ENCODE measurements around the gene MAP3K14.
"Not testable (repeated sequence)": the region's sequence is repeated elsewhere in the genome, so short reads cannot be mapped to it uniquely, and the experiment has no call there.

Gene MAP3K14

DNA sequence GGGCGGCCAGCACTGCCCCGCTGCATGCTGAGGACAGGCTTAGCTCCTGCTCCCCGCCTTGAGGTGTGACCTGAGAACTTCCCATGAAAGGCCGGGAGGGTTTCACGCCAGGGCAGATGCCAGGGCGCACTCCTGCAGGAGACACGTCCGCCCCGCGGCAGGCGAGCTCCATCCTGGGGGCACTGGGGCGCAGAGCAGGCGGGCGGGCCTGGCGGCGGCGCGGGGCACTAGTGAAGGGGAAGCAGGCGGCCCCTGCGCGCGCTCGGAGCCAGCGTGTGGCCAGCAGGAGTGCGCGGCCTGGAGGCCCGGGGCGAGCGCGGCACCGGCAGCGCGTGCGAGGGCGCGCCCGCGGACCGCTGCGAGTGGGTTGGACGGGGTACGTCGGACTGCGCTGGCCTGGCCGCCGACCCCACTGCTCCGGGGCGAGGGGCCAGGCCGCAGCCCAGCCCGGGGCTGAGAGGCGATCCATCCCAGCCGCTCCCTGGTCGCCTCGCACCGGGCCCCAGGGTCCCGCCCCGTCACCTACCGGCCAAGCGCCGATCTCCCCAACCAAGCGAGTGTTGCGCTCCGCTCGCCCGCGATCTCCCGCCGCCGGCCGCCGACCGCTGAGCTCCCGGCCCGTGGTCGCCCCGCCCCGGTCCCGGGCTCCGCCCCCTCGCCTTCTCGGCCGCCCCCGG lies at the start of gene MAP3K14:
TSS of gene MAP3K14 (minus strand) at position 587 of the 677 bp plus-strand sequence. CDS start 26,275 bp downstream, outside the sequence.
- DNase-seq, result peak; percentile 64
- in situ Hi-C loops (cut with HindIII; ENCODE audit: low pct_ligation_motif_present, low pct_unique_long_range_greater_than_20kb, low sequenced_read_pairs), result no loop called here

DNA sequence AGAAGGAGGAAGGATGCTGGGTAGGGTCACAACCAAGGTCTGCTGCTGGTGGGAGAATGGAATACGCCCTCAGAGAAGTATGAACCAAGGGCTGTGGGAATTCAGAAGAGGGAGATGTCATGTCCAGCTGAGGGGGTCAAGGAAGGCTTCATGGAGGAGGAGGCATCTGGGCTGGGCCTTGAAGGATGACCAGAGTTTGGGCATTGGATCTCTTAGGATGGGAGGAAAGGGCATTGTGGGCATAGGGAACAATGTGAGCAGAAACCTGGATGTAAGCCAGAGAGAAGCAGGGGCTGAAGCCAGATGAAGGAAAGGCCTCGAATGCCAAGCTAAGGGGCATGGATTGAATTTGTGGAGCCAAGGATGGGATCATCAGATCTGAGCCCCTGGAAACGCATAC lies 49.2 kb upstream of the MAP3K14 start:
- in situ Hi-C loops (cut with HindIII; ENCODE audit: low pct_ligation_motif_present, low pct_unique_long_range_greater_than_20kb, low sequenced_read_pairs), result no loop called here
- DNase-seq, result no peak

DNA sequence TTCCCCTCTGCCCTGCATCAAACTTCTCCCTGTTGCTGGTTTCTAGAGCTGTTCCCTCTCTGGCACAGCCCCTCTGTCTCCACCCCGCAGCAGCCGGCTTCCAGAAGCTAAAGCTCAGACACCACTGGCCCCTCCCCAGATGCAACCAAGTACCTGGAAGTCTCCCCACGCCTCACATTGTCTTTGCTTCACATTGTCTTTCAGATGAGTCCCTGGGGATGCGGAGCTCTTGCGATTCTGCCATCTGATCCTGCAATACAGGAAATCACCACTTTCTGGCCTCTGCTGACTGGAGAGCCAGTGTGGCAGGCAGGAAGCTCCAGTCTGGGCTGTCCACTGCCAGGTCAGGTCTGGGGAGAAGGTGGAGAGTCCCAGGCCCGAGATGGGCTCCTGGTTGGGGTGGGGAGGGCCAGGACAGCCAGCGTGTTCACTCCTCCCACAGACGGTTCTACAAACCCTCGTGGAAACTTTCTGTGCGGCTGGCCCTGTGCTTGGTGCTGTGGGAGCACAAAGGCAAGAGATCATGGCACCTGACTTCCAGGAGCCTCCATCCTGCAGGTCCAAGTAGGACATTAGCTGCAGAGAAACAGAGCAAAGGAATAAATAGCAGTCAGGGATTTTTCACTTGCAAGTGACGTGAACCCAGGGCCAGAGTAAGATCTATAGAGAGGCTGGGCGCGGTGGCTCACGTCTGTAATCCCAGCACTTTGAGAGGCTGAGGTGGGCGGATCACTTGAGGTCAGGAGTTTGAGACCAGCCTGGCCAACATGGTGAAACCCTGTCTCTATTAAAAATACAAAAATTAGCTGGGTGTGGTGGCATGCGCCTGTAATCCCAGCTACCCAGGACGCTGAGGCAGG lies 47.9 kb upstream of the MAP3K14 start:
- peak; percentile 15 for DNase-seq
- in situ Hi-C loops (cut with HindIII; ENCODE audit: low pct_ligation_motif_present, low pct_unique_long_range_greater_than_20kb, low sequenced_read_pairs), result no loop called here

DNA sequence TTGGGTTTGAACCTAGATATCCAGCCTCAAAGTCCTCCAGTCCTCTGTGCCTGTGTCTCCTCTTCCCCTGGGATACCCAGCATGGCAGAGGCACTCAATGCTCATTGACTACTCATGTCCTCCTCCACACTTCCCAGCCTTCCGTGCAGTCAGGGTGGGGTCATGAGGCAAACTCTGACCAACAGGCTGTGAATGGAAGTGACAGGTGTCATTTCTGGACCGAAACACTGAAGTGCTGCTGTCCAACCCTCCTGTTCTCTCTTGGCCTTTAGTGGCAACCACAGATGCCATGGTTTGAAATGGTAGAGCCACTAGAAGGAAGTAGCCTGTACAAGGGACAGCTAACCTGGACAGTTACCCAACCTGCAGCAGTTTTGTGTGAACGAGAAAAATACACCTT lies 46.7 kb upstream of the MAP3K14 start:
- in situ Hi-C loops (cut with HindIII; ENCODE audit: low pct_ligation_motif_present, low pct_unique_long_range_greater_than_20kb, low sequenced_read_pairs), result no loop called here
- no peak for DNase-seq

DNA sequence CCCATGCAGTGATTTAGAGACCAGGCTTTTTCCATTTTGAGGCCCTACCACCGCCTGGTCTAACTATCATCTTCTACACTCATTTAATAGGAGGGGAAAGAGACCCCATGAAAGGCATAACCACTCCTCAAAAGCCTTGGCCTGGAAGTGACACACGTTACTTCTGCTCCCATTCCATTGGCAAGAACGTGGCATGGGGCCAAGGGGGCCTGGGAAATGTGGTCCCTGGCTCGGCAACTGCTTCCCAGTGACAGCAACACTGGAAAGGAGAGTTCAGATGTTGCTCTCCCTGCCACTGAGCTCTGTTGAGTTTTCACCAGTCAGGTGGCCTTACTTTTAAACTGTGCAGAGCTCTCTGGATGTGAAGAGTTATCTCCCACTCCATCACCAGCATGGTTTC lies 45.2 kb upstream of the MAP3K14 start:
- in situ Hi-C loops (cut with HindIII; ENCODE audit: low pct_ligation_motif_present, low pct_unique_long_range_greater_than_20kb, low sequenced_read_pairs), result no loop called here
- no peak for DNase-seq

DNA sequence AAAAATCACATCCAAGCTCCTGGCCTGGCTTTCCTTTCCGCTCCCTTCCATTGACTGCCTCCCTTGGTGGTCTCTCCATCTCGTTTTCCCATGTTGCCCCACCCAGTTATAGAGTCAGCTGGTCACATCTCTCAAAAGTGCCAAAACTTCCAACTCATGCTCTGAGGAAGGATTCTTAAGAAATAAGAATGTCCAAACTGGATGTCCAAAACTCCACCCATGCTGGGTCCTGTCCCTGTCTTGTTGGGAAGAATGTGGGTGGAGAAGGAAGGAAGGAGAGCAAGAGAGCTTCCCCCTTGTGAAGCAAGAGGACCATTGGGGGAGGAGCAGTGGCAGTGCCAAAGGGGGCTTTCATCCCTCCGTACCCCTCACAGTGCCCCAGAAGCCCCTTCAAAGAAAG lies 44.6 kb upstream of the MAP3K14 start:
- no peak for DNase-seq
- in situ Hi-C loops (cut with HindIII; ENCODE audit: low pct_ligation_motif_present, low pct_unique_long_range_greater_than_20kb, low sequenced_read_pairs), result no loop called here

DNA sequence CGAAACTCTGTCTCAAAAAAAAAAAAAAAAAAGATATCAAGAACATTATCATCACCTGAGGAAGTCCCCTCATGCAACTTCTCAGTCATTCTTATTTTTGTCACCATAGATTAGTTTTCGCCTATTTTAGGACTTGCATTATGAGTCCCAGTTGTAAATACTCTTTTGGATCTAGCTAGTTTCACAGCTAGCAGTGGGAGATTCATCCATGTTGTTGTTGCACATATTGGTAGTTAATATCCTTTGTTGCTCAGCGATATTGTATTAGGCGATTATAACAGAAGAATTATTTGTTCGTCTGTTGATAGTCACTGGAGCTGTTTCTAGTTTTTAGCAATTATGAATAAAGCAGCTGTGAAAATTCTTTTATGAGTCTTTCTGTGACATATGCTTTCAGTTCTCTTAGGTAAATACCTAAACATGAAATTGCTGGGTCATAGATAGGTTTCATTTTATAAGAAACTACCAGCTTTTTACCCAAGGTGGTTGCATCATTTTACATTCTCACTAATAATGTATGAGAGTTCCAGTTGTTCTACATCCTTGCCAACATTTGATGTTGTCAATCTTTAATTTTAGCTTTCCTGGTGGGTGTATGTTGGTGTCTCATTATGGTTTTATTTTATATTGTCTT lies 40.7 kb upstream of the MAP3K14 start:
- in situ Hi-C loops (cut with HindIII; ENCODE audit: low pct_ligation_motif_present, low pct_unique_long_range_greater_than_20kb, low sequenced_read_pairs), result no loop called here
- no peak for DNase-seq

DNA sequence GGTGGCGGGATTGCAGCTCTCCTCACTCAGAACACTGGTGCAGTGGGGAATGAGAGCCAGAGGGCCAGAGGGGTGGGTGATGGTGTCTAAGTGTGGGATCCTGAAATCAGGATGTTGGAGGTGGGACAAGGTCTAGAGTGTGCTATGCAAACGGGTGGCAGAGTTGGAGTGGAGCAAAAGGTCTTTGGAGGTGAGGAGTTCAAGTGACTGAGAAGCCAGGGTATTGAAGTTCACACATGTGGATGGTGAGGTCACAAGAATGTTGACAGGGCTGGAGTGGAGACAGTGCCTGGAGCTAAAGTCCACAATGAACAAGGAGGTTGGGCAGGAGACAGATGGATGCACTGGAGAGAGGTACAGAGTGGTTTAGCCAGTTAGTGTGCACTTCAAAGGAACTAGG lies 38.3 kb upstream of the MAP3K14 start:
- DNase-seq, result no peak

DNA sequence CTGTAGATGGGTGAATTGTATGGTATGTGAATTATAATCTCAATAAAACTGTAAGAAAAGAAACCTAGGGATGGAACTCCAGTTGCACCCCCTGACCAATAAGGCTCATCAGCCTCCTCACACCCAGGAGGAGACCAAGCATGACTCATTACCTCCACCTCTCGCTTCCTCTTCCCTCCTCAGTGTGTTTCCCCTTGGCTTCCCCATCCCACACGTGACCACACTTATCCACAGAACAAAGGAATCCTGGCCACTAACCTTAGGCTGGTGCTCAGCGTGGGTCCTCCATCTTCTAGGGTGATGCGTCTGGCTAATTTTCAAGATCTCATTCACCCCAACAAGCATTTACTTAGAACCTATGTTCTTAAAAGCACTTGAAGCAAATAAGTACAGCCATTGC lies 36.2 kb upstream of the MAP3K14 start:
- DNase-seq, result no peak
- in situ Hi-C loops (cut with HindIII; ENCODE audit: low pct_ligation_motif_present, low pct_unique_long_range_greater_than_20kb, low sequenced_read_pairs), result no loop called here

More for the DNA sequence above, 38.3 kb upstream of the MAP3K14 start:
- in situ Hi-C loops (cut with HindIII; ENCODE audit: low pct_ligation_motif_present, low pct_unique_long_range_greater_than_20kb, low sequenced_read_pairs), result no loop called here

DNA sequence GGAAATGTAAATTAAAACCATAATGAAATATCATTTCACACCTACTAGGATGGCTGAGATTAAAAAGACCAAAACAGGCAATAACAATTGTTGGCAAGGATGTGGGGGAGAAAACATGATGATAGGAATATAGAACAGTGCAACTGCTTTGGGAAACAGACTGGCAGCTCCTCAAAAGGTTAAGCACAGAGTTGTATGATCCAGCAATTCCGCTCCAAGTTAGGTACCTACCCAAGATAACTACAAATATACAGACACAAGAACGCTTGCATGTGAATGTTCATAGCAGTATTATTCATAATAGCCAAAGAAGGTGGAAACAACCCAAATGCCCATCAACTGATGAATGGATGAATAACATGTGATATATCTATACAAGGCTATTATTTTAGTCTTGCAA lies 35.0 kb upstream of the MAP3K14 start:
- DNase-seq, result peak; percentile 18
- in situ Hi-C loops (cut with HindIII; ENCODE audit: low pct_ligation_motif_present, low pct_unique_long_range_greater_than_20kb, low sequenced_read_pairs), result no loop called here

DNA sequence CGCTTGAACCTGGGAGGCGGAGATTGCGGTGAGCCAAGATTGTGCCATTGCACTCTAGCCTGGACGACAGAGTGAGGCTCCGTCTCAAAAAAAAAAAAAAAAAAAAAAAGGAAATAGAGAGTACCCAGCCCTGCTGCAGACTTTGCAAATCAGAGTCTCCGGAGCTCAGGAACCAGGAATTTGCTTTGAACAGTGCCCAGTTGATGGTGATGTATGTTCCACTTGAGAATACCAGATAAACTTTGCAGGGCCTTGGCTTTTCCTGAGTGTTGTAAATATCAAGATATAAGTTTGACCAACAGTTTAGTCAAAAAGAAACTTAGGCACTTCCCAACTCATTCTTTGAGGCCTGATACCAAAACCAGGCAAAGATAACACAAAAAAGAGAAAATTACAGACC lies 30.6 kb upstream of the MAP3K14 start:
- no peak for DNase-seq
- in situ Hi-C loops (cut with HindIII; ENCODE audit: low pct_ligation_motif_present, low pct_unique_long_range_greater_than_20kb, low sequenced_read_pairs), result no loop called here

DNA sequence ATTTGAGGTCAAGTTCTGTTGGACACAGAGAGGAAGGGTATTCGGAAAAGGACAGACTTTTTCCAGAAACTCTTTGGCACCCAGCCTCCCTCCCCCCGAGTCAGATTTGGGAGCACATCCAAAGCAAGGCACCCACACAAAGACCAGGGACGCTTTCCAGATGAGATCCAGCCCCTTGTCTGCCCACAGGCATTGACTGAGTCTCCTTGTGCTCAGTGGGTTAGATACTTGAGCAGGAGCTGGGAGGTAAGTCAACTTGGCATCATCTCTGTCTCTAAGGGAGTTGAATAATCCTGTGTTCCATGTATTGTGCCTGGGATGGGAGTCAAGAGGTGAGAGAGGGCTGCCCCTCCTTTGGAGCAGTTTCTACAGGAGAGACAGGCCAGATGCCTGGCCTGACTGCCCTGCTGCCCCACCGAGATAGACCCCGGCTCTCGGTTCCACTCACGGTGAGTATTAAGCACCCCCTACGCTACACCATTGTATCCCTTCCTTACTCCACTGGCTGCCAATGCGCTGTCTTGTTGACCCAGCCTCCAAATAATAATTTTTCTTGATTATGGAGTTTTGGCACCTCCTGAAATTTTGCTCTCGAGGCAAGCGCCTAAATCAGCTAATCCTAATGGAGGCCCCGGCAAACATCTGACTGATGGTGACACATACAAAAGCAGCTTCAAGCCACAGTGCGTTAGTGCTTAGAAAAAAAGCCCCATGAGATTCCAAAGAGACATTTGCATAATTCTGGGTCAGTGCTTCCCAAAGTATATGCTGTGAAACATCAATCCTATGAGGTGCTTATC lies 29.6 kb upstream of the MAP3K14 start:
- DNase-seq, result no peak
- in situ Hi-C loops (cut with HindIII; ENCODE audit: low pct_ligation_motif_present, low pct_unique_long_range_greater_than_20kb, low sequenced_read_pairs), result no loop called here

DNA sequence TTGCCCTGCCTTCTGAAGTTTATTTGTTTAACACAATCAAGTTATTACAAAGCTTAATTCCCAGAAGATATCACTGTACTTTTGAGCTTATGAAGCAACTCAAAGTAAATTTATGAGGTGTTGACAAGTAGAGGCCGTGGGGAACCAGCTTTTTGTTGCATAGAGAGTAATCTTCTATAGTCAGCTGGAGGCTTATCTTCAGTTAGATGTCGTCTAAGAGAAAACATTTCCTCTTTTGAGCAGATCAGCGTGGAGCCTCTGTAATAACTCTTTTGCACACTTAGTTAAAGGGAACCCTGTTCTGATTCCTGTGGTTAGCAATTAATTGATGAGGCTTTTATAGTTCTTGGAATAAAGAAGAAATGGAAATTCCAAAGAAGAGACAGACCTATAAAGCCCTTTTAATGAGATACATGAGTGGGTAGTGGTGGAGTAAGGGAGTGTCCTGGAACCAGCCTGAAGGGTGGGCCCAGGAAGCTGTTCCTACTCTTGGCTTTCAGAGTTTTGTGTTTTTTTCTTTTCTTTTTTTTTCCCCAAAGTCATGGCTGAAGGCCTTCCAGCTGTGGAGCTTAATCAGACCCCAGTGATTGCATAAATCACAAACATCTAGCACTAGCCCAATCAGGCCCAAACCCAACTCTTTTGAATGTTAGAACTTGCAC lies 28.9 kb upstream of the MAP3K14 start:
- DNase-seq, result no peak
- in situ Hi-C loops (cut with HindIII; ENCODE audit: low pct_ligation_motif_present, low pct_unique_long_range_greater_than_20kb, low sequenced_read_pairs), result no loop called here

DNA sequence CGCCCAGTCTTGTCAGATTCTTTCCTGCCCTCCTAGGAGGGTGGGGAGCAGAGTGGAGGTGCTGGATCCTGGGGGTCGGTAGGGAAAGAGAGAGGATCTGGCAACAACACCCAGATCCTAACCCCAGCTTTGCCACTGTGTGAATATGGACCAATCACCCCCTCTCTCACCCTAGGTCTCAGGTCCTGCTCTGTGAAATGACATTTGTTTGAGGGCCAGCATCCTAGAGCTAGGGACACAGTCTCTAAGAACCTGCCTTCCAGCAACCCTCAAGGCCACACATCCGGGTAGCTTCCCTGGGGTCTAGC lies 28.4 kb upstream of the MAP3K14 start:
- in situ Hi-C loops (cut with HindIII; ENCODE audit: low pct_ligation_motif_present, low pct_unique_long_range_greater_than_20kb, low sequenced_read_pairs), result no loop called here

DNA sequence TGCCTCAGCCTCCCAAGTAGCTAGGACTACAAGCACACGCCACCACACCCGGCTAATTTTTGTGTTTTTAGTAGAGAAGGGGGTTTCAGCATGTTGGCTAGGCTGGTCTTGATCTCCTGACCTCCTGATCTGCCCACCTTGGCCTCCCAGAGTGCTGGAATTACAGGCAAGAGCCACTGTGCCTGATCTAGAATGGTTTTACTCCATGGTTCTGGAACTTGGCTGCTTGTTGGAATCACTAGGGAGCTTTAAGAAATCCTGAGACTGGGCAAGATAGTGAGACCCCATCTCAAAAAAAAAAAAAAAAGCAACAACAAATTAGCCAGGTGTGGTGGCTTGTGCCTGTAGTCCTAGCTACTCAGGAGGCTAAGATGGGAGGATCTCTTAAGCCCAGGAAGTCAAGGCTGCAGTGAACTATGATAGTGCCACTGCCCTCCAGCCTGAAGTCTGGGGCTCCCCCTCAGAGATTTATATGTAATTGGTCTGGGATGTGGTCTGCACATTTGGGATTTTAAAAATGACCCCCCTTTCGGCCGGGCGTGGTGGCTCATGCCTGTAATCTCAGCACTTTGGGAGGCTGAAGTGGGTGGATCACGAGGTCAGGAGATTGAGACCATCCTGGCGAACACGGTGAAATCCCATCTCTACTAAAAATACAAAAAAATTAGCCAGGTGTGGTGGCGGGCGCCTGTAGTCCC lies 27.3 kb upstream of the MAP3K14 start:
- DNase-seq; in situ Hi-C loops (cut with HindIII; ENCODE audit: low pct_ligation_motif_present, low pct_unique_long_range_greater_than_20kb, low sequenced_read_pairs): not testable (repeated sequence)

More for the DNA sequence above, 28.4 kb upstream of the MAP3K14 start:
- DNase-seq, result no peak

DNA sequence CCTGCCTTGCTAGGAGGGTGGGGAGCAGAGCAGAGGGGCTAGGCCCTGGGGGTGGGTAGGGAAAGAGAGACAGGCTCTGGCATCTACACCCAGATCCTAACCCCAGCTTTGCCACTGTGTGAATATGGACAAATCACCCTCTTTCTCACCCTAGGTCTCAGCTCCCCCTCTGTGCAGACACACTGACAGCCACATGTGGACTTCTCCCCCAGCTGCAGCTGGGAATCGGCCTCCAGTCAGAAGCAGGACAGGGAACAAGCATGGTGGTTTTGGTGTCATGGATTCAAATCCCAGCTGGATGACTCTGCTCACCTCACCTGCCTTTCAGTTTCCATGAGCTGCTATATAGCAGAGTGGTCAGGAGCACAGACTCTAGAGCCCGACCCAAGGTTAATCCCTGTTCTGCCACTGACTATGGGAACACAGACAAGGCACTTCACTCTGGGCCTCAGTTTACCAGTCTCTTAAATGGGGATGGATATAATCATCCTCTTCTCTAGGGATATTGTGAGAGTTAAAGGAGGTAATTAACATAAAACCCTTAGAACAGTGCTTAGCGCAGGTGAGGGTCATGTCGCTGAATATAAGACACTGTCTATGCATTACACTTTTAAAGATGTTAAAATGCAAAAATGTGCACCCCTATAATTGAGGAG lies 26.2 kb upstream of the MAP3K14 start:
- in situ Hi-C loops (cut with HindIII; ENCODE audit: low pct_ligation_motif_present, low pct_unique_long_range_greater_than_20kb, low sequenced_read_pairs), result no loop called here
- no peak for DNase-seq

DNA sequence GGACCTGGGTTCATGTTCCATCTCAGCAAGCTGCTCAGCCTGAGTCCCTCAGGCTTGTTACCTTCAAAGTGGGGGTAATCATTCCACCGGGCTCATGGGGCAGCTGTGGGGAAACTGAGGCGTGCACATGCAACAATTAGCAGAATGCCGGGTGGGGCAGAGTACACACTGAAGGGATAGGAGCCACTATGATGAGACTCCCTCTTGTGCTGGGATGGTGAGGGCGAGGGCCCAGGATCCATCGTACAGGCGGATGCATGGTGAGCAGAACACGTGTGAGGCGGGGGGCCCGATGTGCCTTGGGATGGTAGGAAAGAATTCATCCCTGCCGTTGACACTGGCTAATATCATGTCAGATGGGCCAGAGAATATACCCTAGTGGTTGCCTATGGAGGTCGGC lies 25.5 kb upstream of the MAP3K14 start:
- no peak for DNase-seq
- in situ Hi-C loops (cut with HindIII; ENCODE audit: low pct_ligation_motif_present, low pct_unique_long_range_greater_than_20kb, low sequenced_read_pairs), result no loop called here
